Astrocyte of the cerebellum (primary cell): ENCODE data around the gene PTPRM.

Experiments used
- DNase-seq: peaks from one replicate; pipeline ENCODE4 v3.0.0-alpha.2; 2011; ENCODE audit warnings: low read depth
- H3K4me3 ChIP-seq: 2 replicates; pipeline ENCODE4 v1.5.1; 2011; ENCODE audit warnings: mild to moderate bottlenecking, low read depth, low read length, moderate library complexity
- in situ Hi-C: cut with HindIII; loops from 2 replicates; pipeline ENCODE4 v1.10.0; 2017; ENCODE audit warnings: low sequenced_read_pairs
- TF ChIP-seq, protein P1 (sequence below): IDR thresholded peaks from 2 replicates; pipeline ENCODE4 v1.5.1; 2012; ENCODE audit warnings: low read length, low read depth, moderate library complexity, mild to moderate bottlenecking; ENCODE audit errors: missing control alignments

PTPRM gene

DNA sequence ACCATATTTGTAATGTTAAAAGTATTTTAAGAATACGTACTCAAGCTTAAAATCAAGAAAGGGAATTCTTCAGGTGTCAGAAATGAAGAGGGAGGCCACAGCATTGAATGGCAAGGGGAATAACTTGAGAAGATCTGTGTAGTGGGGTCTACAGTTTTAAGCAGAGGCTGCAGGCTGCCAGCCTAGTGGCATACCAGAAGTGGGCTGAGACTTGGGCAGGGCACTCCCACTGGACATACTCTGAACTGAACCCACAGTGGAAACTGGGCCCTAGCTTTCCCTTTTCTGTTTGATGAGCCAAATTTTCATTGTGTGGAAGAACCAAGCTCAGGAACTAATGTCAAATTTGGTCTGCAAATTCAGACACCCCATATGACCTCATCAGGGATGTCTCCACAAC is 238.8 kb downstream of the PTPRM start:
- H3K4me3 ChIP-seq = no peak overlapping the region
- in situ Hi-C loops = no loop called here
- no peak for DNase-seq
- TF ChIP-seq, protein P1, sequence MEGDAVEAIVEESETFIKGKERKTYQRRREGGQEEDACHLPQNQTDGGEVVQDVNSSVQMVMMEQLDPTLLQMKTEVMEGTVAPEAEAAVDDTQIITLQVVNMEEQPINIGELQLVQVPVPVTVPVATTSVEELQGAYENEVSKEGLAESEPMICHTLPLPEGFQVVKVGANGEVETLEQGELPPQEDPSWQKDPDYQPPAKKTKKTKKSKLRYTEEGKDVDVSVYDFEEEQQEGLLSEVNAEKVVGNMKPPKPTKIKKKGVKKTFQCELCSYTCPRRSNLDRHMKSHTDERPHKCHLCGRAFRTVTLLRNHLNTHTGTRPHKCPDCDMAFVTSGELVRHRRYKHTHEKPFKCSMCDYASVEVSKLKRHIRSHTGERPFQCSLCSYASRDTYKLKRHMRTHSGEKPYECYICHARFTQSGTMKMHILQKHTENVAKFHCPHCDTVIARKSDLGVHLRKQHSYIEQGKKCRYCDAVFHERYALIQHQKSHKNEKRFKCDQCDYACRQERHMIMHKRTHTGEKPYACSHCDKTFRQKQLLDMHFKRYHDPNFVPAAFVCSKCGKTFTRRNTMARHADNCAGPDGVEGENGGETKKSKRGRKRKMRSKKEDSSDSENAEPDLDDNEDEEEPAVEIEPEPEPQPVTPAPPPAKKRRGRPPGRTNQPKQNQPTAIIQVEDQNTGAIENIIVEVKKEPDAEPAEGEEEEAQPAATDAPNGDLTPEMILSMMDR = no peak

DNA sequence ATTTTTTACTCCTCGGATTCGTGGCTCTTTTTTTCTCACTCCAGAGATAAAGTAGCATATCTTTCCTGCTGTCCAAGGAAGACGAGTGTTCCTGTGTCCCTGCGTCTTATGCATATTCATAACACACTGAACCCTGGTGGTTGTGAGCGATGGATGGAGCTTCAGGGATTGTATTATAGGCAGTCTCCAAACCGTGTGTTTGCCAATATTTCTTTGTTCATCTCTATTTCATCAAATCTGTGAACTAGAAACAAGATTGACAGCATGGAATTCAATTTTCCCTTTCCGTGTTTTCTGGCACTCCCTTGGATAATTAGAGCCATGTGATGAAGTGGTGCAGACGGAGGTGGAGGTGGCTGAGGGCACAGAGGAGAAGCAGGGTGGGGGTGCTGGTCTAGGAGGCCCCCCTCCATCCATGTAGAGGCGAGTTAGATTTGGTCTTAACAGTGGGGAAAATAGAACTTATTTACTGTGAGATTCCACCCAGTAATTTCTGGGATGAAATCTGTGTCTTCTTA is 240.9 kb downstream of the PTPRM start:
- DNase-seq = no peak
- no peak overlapping the region for H3K4me3 ChIP-seq
- in situ Hi-C loops = no loop called here
- TF ChIP-seq, protein P1 = no peak

GRCh38 chr18:7808992-7809391 is 241.9 kb downstream of the PTPRM start:
- TF ChIP-seq, protein P1 = no peak
- DNase-seq = no peak
- in situ Hi-C loops = no loop called here
- no peak overlapping the region for H3K4me3 ChIP-seq

DNA sequence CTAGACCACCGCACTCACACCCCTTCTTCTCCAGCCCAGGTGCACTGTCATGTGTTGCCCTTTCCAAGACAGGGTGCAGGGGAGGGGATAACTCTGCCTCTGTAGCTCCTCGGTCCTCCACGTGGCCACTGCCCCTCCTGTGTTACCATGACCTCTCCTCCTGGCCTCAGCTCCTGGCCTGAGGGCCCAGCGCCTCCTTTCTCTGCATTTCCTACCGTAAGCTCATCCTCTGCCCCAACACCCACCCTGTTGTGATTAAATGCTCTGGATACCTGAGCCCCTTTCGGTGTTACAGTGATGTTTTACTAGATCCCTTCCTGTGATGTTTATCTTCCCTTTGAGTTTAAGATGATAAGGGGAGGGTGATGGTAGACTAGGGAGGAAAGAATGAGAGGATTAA is 242.3 kb downstream of the PTPRM start:
- no peak overlapping the region for H3K4me3 ChIP-seq

DNA sequence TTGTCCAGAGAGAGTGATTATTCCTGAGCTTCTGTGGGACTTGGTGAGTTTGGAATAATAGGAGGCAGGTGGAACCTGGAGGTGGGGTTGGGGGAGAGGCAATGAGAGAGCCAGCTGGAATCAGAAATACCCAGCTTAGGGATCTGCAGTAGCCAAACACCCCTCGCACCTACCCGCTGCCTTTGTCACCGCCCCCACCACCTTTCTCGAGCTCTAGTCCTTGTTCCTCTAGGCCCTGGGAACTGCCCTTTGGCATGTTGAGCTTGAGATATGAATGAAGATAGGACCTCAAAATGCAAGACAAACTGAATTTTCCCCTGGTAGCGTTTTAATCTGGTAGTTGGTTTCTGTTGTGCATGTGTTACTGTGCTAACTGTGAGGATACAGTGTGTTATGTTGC is 242.9 kb downstream of the PTPRM start:
- no peak overlapping the region for H3K4me3 ChIP-seq
- no peak for DNase-seq
- TF ChIP-seq, protein P1 = no peak
- in situ Hi-C loops = no loop called here

More for the DNA sequence above, 242.3 kb downstream of the PTPRM start:
- in situ Hi-C loops = no loop called here
- TF ChIP-seq, protein P1 = no peak
- DNase-seq = no peak

DNA sequence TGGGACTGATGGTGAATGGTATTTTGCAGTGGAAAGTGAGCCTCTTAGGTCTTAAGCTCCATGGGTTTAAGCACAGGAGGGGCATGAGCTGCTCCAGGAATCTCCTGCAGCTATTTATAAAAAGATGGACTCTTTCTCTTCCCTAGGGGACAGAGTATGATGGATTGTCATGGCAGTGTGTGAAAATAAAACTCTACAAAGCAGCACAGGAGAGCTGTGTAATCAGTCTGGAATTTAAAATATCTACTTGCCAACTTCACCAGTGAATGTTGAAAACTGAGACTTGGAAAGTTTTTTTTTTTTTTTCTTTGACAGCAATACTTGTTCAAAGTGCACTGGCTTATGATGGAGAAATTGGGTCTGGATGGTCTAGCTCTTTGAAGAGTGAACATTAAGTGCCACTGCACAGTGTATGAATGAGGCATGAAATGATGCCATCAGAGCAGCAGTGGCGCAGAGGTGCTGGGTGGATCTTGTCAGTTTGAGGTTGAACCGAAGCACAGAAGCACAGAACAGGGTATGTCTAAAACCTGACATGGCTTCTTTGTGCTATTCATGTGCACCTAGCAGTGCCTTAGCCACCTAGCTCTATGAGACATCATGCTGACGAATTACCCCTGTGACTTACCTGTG is 245.4 kb downstream of the PTPRM start:
- DNase-seq = peak; percentile 83
- TF ChIP-seq, protein P1 = no peak
- in situ Hi-C loops = no loop called here
- no peak overlapping the region for H3K4me3 ChIP-seq
